Posterior vena cava (tissue), 2 donors: ENCODE results near the gene SNAPC2. TPM values are rescaled to one million over a fixed set of nuclear protein-coding genes. Genes with fewer than 3 reads are reported as not detected.

ENCODE experiments used
- DNase-seq: peaks from one replicate; pipeline ENCODE4 v3.0.0-alpha.2; 2020; ENCODE audit warnings: low spot score
- intact Hi-C, 2 donors: fragments of 100-400 bp; cut with DNase I; formaldehyde crosslinking; loops; one replicate each; pipeline versions ENCODE4 v1.14.1 to v1.14.2; 2022 to 2023
- long read RNA-seq, 2 donors: library from polyadenylated mRNA; unstranded; transcript quantifications; one replicate each; pipeline ENCODE4 v2.0.0, GENCODE V29; 2020 to 2021
- total RNA-seq, 2 donors: library from RNA; stranded (reverse); fragmentation: NEBNext Ultra II Directional; extraction: Animal tissue kit (Norgen Biotek cat#: 25700); gene quantifications; one replicate each; pipeline ENCODE4 v1.2.1, GENCODE V29; 2021
- donor health status: DM: yes; HTN: yes; CAD: no.
- donor health status: DM: yes; HTN: yes; CAD: no.

The SNAPC2 gene
- 10 to 100 TPM; 25.4 to 28.7 TPM for total RNA-seq
- long read RNA-seq, donor 1, transcript SNAPC2-201 (5 exons, 1,542 nt), result major isoform, 18 of 34 reads
- long read RNA-seq, donor 1, transcript SNAPC2-206 (5 exons, 1,413 nt), result minor isoform, 10 of 34 reads
- long read RNA-seq, donor 1, partial matches to known transcripts, result 3 of 34 reads
- long read RNA-seq, donor 1, other reads (novel, unspliced or antisense), result 3 of 34 reads
- long read RNA-seq, donor 2, transcript SNAPC2-206 (5 exons, 1,413 nt), result minor isoform, 45 of 159 reads
- long read RNA-seq, donor 2, transcript SNAPC2-201 (5 exons, 1,542 nt), result major isoform, 96 of 159 reads
- long read RNA-seq, donor 2, partial matches to known transcripts, result 9 of 159 reads
- long read RNA-seq, donor 2, other reads (novel, unspliced or antisense), result 7 of 159 reads

DNA sequence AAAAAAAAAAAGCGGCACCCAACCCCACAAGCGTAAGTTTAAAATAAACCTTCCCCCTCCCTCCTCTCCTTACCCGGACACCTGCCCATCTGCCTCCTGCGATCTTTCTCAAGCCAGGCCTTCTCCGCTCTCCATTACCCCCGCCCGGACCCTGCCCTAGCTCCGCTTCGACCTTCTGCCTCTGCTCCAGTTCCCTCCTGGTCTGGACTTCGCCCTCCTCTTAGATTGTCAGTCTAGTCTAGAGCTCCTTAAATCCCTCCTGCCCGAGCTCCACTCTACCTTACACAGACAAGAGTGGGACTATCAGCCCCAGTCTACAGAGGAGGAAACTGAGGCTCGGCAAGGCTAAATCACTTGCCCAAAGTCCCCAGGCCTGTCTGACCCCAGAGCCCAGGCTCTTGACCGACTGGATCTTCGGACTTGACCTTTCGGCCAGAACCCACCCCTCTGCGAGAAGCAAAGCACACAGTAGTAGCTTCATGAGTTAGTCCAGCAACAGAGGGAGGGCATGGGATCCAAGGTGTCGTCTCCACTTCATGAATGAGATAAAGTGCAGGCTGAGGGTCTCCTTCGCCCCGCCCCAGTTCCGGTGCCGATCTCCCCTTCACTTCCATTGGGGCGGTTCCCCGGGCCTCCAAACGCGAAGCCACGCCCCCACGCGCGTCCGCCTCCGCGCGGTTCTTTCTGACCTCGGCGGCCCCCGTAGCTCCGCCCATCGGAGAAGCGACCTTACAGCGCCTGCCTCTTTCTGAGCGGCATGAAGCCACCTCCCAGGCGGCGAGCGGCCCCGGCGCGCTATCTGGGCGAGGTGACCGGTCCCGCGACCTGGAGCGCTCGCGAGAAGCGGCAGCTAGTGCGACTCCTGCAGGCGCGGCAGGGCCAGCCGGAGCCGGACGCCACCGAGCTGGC is at the start of gene SNAPC2:
Gene SNAPC2 (plus strand): TSS at position 729 of the 909 bp plus-strand sequence. CDS start 29 bp downstream, at position 758.
- intact Hi-C loops, result no loop called here
- DNase-seq, result peak; percentile 99

GRCh38 chr19:7870571-7871436 is 49.3 kb upstream of the SNAPC2 start:
- intact Hi-C loops, result no loop called here
- DNase-seq, result no peak

DNA sequence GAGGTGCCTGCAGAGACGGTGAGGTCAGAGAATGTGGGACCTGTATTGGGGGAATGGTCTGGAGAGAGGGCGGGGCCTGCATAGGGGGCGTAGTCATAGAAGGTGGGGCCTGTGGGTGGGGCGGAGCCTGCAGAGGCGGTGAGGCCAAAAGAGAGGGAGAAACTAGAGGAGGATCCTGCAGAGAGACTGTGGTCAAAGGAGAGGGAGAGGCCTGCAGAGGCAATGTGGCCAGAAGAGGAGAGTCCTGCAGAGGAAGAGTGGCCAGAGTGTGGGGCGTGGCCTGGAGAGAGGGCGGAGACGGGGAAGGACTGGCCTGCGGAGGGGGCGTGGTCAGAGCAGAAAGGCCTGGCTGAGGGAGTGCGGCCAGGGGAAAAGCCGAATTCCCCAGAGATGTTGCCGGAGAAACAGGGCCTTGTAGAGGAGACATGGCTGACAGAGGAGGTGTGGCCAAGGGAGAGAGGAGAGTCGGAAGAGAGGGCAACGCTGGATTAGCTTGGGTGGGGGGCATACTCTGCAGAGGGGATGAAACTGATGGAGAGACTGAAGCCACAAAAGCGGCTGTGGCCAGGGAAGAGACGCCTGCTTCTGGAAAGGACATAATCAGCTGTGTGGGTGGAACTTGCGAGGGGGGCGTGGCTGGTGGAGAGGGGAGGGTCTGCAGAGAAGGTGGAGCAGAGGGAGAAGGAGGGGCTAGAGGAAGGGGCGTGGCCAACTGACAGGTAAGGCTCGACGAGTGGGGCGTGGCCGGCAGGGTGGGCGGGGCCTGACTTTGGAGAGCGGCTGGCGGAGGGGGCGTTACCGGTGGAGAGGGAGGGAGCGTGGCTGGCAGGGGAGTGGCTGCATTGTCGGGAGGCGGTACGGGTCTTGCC is 48.5 kb upstream of the SNAPC2 start:
- peak; percentile 96 for DNase-seq
- intact Hi-C loops, result no loop called here

DNA sequence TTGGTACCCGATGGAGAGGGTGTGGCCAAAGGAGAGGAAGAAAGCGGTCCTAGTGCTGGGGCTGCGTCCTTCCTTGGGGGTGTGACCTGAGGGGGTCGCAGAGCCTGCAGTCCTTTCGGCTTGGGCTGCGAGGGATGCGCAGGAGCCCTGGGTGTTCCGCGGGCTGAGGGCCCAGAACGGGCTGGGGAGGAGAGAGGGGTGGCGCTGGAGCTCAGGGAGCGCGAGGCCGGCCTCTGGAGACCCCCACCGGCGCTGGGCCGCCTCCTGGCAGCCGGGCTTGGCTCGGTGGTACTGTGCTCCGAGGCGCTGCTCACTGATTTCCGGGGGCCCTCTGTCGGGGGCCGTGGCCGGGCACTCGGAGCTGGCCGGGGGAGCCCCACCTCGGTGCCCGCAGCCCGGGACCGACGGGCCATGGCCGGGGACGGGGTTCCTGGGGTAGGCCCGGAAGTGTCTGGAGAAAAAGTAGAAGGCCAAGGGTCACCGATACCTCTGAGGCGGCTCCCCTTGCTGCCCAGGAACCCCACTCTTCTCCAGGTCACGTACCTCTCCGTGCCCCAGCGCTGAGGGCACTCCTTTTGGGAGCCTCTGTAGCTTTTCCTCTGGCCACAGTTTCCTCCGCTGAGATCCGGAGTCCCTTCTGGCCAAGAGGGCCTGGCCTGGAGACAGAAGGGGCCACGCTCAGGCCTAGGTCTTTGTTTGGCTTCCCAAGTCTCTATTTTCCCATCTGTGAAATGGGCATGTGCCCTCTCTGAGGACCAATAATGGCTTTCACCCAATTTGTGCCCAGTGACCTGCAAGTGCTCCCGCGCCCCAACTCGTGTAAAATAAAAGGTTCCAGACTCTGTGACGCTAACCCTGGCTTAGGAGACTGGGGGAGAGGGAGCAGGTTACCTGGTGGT is 47.6 kb upstream of the SNAPC2 start:
- intact Hi-C loops, result no loop called here
- DNase-seq, result no peak

DNA sequence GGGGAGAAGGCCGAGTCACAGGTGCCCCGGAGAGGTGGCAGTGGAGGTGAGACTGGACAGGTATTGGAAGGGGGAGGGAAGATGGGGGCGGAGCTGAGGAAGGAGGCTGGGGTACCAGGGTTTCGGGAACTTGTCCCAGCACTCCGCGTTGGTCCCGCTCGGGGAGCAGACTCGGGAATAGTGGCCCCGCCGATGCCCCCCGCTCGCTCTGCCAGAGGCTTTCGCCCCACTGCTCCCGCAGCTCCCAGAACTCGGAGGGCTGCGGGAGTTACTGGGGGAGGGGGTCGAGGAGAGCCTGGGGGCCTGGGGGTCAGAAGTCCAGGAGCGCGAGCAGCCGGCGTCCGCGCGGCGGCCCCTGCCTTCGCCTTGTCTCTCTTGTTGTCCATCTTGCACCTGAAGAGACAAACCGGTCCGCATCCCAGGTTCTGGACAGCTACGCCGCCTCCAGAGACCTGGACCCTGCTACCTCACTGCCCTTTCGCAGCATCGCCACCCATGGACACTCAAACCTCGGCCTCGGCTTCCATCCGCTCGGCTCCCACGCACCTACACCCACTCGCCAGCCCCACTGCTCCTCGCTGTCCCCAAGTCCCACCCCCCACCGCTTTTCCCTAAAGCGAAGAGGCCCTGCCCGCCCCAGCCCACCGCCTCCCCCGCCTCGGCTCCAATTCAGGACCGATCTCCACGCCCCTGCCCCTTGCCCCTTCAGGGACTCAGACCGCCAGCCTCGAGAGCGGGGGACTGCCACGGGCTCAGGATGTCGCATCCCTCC is 46.6 kb upstream of the SNAPC2 start:
- intact Hi-C loops, result loop anchor here in 1 of 2 donors (1.0 kb wide), 1 partner anchor 43 kb away; the partner anchor contains the start of gene EVI5L

DNA sequence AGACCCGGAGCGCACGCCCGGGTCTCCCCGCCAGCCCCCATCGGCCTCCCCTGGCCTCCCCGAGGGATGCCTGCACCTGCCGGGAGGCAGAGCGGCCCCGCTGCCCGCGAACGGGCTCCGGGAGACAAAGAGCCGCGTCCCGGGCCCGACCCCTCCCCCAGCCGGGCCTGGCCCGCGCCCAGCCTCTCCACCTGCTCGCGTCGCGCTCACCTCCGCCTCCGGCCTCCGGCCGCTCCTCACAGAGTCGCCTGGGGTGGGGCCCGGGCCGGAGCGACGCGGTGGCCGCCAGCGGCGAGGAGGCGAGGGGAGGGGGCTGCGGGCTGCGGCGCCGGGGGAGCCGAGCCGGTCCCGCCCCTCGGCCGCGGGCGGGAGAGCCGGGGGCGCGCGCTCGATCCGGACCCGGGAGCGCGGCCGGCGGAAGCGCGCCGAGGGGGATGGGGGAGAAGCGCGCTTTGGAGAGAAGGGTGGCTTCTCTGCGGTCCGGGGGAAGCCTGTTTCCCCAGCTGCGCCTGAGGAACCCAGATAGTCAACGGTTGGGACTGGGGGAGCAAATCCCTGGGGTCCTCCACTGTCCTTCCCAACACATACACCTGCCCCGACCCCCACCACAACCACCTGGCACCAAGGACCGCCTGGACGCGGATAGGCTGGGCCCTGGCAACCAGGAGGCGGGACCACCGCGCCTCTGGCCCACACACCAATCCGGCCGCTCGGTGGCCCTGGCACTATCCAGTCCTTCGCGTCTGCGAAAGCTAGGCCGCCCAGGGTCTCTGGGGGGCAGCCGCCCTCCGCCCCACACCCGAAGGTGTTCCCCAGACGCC is 45.9 kb upstream of the SNAPC2 start, which contains the start of gene PRR36:
Gene PRR36 (minus strand): TSS at position 315 of the 821 bp plus-strand sequence. CDS start 701 bp downstream, outside the sequence.
- DNase-seq, result no peak
- intact Hi-C loops, result loop anchor here in 1 of 2 donors (1.0 kb wide), 1 partner anchor 44 kb away; the partner anchor contains the start of gene EVI5L

More for the DNA sequence above, 46.6 kb upstream of the SNAPC2 start:
- DNase-seq, result no peak

- DNase-seq, result no peak
- intact Hi-C loops, result loop anchor here in 1 of 2 donors (1.0 kb wide), 1 partner anchor 45 kb away; the partner anchor contains the start of gene EVI5L
These were observed 45.3 kb upstream of the SNAPC2 start for GRCh38 chr19:7874897-7875273.

DNA sequence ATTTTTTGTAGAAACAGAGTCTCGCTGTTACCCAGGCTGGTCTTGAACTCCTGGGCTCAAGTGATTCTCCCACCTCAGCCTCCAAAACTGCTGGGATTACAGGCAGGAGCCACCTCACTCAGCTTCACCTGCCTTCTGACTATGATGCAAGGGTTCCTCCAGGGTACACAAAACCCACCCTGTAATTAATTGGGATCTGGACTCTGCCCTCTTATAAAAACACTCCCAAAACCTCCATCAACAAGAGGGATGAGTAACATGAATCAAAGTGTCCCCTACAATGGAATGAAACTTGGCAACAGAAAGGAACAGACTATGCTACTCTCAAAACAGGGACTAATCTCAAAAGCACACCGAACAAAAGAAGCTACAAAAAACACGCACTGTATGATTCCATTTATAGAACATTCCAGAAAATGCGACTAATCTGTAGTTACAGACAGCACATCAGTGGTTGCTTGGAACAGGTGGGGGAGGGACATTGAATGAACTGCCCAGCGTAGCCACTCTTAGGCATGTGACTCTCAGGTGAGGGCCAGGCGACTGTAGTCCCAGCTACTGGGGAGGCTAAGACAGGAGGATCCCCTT is 42.8 kb upstream of the SNAPC2 start:
- no peak for DNase-seq
- intact Hi-C loops, result no loop called here

DNA sequence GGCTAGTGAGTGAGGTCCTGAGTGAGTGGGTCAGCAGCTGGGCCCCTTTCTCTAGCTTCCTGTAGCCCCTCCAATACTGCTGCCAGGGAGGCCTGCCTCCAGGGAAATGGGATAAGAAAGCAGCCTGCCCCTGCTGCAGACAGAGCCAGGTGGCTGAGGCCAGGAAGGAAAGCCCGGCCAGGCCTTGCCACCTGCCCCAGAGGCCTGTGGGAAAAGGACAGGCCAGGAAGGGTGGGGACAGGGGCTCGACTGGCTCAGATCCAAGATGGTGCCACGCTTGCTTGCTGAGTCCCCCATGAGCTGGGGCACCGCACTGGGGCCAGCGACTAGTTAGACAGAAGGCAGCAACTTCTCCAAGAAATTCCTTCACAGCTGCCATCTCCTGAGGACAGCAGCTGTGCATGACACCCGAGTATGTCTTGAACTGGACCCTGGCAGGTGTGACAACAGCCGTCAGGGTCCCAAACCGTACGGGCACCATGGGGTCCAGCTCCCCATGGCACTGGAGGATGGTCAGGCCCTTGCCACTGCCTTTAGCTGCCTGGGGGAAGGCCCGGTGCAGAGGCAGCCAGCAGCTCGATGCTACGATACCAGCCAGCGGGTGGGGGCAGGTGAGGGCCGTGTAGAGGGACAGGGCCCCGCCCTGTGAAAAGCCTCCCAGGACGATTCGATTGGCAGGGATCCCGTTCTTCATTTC is 40.9 kb upstream of the SNAPC2 start:
- intact Hi-C loops, result no loop called here
- DNase-seq, result no peak

DNA sequence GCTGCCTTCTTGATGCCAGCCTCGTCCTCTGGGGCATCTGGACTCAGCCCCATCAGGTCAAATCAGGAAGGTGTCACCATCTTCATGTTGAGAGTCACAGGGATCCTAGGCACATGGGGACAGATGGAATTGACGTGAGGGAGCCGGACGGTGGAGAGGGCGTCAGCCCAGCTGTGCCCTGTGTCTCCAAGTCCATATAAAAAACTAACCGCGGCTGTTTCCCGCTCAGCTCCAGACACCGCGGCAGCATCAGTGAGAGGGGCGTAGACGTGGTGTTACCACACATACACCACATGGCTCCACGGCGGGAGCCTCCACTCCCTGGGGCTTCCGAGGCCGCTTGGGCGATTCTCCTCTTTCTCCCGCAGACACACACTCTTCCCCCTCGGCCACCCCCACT is 40.3 kb upstream of the SNAPC2 start:
- intact Hi-C loops, result no loop called here

DNA sequence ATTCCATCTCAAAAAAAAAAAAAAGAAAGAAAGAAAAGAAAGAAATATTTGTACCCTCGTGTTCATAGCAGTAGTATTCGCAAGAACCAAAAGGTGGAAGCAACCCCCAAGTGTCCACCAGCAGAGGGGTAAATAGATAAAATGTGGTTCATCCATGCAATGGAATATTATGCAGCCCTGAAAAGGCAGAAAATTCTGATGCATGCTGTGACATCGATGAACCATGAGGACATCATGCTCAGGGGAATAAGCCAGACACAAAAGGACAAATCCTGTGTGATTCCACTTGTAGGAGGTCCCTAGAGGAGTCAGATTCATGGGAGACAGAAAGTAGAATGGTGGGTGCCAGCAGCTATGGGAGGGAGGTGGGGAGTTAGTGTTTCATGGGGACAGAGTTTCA is 38.2 kb upstream of the SNAPC2 start:
- intact Hi-C loops, result no loop called here
- no peak for DNase-seq

More for the DNA sequence above, 40.3 kb upstream of the SNAPC2 start:
- no peak for DNase-seq

- intact Hi-C loops, result no loop called here
- DNase-seq, result no peak
These were observed 37.0 kb upstream of the SNAPC2 start for GRCh38 chr19:7883105-7883504.

GRCh38 chr19:7883796-7884570 is 36.2 kb upstream of the SNAPC2 start:
- intact Hi-C loops, result no loop called here

DNA sequence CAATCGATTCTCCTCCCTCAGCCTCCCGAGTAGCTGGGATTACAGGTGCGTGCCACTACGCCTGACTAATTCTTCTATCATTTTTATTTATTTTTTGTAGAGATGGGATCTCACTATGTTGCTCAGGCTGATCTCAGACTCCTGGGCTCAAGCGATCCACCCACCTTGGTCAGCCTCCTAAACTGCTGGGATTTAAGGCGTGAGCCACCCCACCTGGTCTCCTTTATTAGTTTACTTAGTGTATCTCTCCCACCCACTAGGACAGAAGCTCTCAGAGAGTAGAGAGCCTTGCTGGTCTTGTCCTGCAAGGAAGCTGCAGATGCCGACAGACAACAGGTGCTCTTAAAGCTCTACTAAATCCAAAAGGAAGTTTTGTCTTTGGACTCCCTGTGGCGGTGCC is 34.3 kb upstream of the SNAPC2 start:
- no peak for DNase-seq
- intact Hi-C loops, result no loop called here

More at GRCh38 chr19:7883796-7884570, 36.2 kb upstream of the SNAPC2 start:
- no peak for DNase-seq
